Upper lobe of left lung (tissue), 6 donors: ENCODE data around the gene CELF5. TPM values are rescaled to one million over a fixed set of nuclear protein-coding genes. Genes with fewer than 3 reads are reported as not detected.
"Not testable (repeated sequence)": the region's sequence is repeated elsewhere in the genome, so short reads cannot be mapped to it uniquely, and the experiment has no call there.

ENCODE experiments used
- ATAC-seq, 2 donors: fragments of 200-7000 bp; cut with Tn5 transposase; one replicate each; pipeline ENCODE4 v1.9.1; 2022; ENCODE audit warnings: mild to moderate bottlenecking in 2 of 2, moderate library complexity in 2 of 2; ENCODE audit not compliant: low FRiP score in 2 of 2
- DNase-seq, 2 donors: peaks; one replicate each; pipeline ENCODE4 v3.0.0-alpha.2; 2019 to 2020
- H3K27ac ChIP-seq, 4 donors: fragments of 200-600 bp; sonication (generic); one replicate each; pipeline ENCODE4 v1.5.1; 2016 to 2019
- H3K27me3 ChIP-seq, 4 donors: fragments of 200-600 bp; sonication (generic); one replicate each; pipeline ENCODE4 v1.5.1; 2017 to 2019
- H3K36me3 ChIP-seq, 4 donors: fragments of 200-600 bp; sonication (generic); one replicate each; pipeline ENCODE4 v1.5.1; 2016 to 2019
- H3K4me1 ChIP-seq, 4 donors: fragments of 200-600 bp; sonication (generic); one replicate each; pipeline ENCODE4 v1.5.1; 2018 to 2019
- H3K4me3 ChIP-seq, 4 donors: fragments of 200-600 bp; sonication (generic); one replicate each; pipeline ENCODE4 v1.5.1; 2017 to 2019; ENCODE audit warnings: mild to moderate bottlenecking in 2 of 4, moderate library complexity in 1 of 4
- H3K9me3 ChIP-seq, 4 donors: fragments of 200-600 bp; sonication (generic); one replicate each; pipeline ENCODE4 v1.5.1; 2018 to 2019
- CTCF ChIP-seq, 6 experiments: fragments of 450-650 bp in 4 of 6; fragments of 200-600 bp in 2 of 6; sonication (generic) in 2 of 6; IDR thresholded peaks; one replicate each; pipeline ENCODE4 v1.5.1; 2016 to 2019; ENCODE audit warnings: antibody characterized with exemption in 6 of 6
- EP300 ChIP-seq, 4 donors: sonication (generic); formaldehyde crosslinking; IDR thresholded peaks; one replicate each; pipeline ENCODE4 v1.5.1; 2017; ENCODE audit warnings: antibody characterized with exemption in 4 of 4, control low read depth in 2 of 4
- POLR2A ChIP-seq, 4 donors: fragments of 450-650 bp; IDR thresholded peaks; one replicate each; pipeline ENCODE4 v1.5.1; 2016 to 2017; ENCODE audit warnings: antibody characterized with exemption in 4 of 4, mild to moderate bottlenecking in 2 of 4
- POLR2AphosphoS5 ChIP-seq, 2 donors: sonication (generic); formaldehyde crosslinking; IDR thresholded peaks; one replicate each; pipeline ENCODE4 v1.5.1; 2017; ENCODE audit warnings: antibody characterized with exemption in 2 of 2
- WGBS, 2 donors: methylation state at CpG; one replicate each; pipeline ENCODE4 v1.1.5; 2017 to 2018; 5-methylcytosine and 5-hydroxymethylcytosine counted together
- total RNA-seq, 6 donors: library from RNA; depleted of rRNA in 4 of 6; stranded (reverse); fragments of >200 nt in 4 of 6; gene quantifications; one replicate each; pipeline versions ENCODE4 v1.1.0 to v1.2.1, GENCODE V29; 2016 to 2021
- donor health status: DM: no; HTN: no; CAD: no; lungs with moderate emphysema.
- donor health status: DM: no; HTN: yes; CAD: no; lungs with severe emphysema.

CELF5 gene
- total RNA-seq, 6 donors from 2014 or later = 0.49 to 0.76 TPM; not detected in 4

- ATAC-seq (no peak), DNase-seq (no peak)
- H3K27me3 ChIP-seq = peaks cover 0 to 21% (median 7%) of the 10 kb centered on the region in 4 donors
These were observed 5.5 kb downstream of the CELF5 start for GRCh38 chr19:3229888-3230496.

GRCh38 chr19:3231288-3231687, 6.8 kb downstream of the CELF5 start:
- no peaks in the 10 kb centered on the region for H3K4me1 ChIP-seq
- no peak for ATAC-seq
- TF ChIP-seq POLR2AphosphoS5 (IDR thresholded peaks at IDR 0.05) (no peak), POLR2A (IDR thresholded peaks at IDR 0.05) (no peak), EP300 (IDR thresholded peaks at IDR 0.05) (no peak), CTCF (IDR thresholded peaks at IDR 0.05) (no peak)
- peaks cover 0 to 10% (median 3%) of the 10 kb centered on the region in 4 donors for H3K27me3 ChIP-seq
- H3K4me3 ChIP-seq = no peak overlapping the region
- no peaks in the 10 kb centered on the region for H3K9me3 ChIP-seq
- no peak overlapping the region for H3K27ac ChIP-seq
- DNase-seq = no peak
- H3K36me3 ChIP-seq = no peaks in the 10 kb centered on the region
- 92 to 100% methylated on average over 1 of the region's 1 CpG for WGBS, 2 donors

More at GRCh38 chr19:3229888-3230496, 5.5 kb downstream of the CELF5 start:
- H3K4me1 ChIP-seq = peaks cover 0 to 9% (median 0%) of the 10 kb centered on the region in 4 donors
- no peak overlapping the region for H3K27ac ChIP-seq
- no peak overlapping the region for H3K4me3 ChIP-seq
- no peaks in the 10 kb centered on the region for H3K9me3 ChIP-seq
- TF ChIP-seq CTCF (IDR thresholded peaks at IDR 0.05) = no peak
- no peak for TF ChIP-seq POLR2A (IDR thresholded peaks at IDR 0.05)
- TF ChIP-seq POLR2AphosphoS5 (IDR thresholded peaks at IDR 0.05) = no peak
- TF ChIP-seq EP300 (IDR thresholded peaks at IDR 0.05) = no peak
- H3K36me3 ChIP-seq = no peaks in the 10 kb centered on the region
- 77 to 91% methylated on average over 4 of the region's 4 CpGs for WGBS, 2 donors

- Histone ChIP-seq H3K4me3 (no peak overlapping the region), H3K36me3 (no peaks in the 10 kb centered on the region), H3K9me3 (no peaks in the 10 kb centered on the region), H3K27me3 (peaks cover 0 to 9% (median 2%) of the 10 kb centered on the region in 4 donors), H3K4me1 (no peaks in the 10 kb centered on the region), H3K27ac (no peak overlapping the region)
- no peak for ATAC-seq
- WGBS, 2 donors = 71 to 75% methylated on average over 4 of the region's 4 CpGs
- no peak for DNase-seq
- TF ChIP-seq CTCF (IDR thresholded peaks at IDR 0.05) (no peak), POLR2A (IDR thresholded peaks at IDR 0.05) (no peak), POLR2AphosphoS5 (IDR thresholded peaks at IDR 0.05) (no peak)
These were observed 8.7 kb downstream of the CELF5 start for GRCh38 chr19:3233116-3233515.

GRCh38 chr19:3233831-3234230, 9.4 kb downstream of the CELF5 start:
- WGBS, 2 donors = 64 to 91% methylated on average over 1 to 4 of the region's 4 CpGs
- Histone ChIP-seq H3K4me1 (no peaks in the 10 kb centered on the region), H3K4me3 (no peak overlapping the region), H3K9me3 (no peaks in the 10 kb centered on the region), H3K36me3 (no peaks in the 10 kb centered on the region), H3K27me3 (peaks cover 0 to 2% (median 0%) of the 10 kb centered on the region in 4 donors), H3K27ac (no peak overlapping the region)
- TF ChIP-seq CTCF (IDR thresholded peaks at IDR 0.05) (no peak), EP300 (IDR thresholded peaks at IDR 0.05) (no peak), POLR2A (IDR thresholded peaks at IDR 0.05) (no peak), POLR2AphosphoS5 (IDR thresholded peaks at IDR 0.05) (no peak)
- DNase-seq (no peak), ATAC-seq (no peak)

- Histone ChIP-seq H3K9me3 (no peaks in the 10 kb centered on the region), H3K4me3 (no peak overlapping the region), H3K27ac (no peak overlapping the region), H3K4me1 (no peaks in the 10 kb centered on the region), H3K36me3 (no peaks in the 10 kb centered on the region), H3K27me3 (no peaks in the 10 kb centered on the region)
- WGBS, 2 donors = 70 to 73% methylated on average over 9 of the region's 9 CpGs
- ATAC-seq (no peak), DNase-seq (no peak)
- TF ChIP-seq POLR2AphosphoS5 (IDR thresholded peaks at IDR 0.05) (no peak), EP300 (IDR thresholded peaks at IDR 0.05) (no peak), POLR2A (IDR thresholded peaks at IDR 0.05) (no peak), CTCF (IDR thresholded peaks at IDR 0.05) (no peak)
These were observed 10.3 kb downstream of the CELF5 start for GRCh38 chr19:3234800-3235199.

- not testable (repeated sequence) for H3K27me3 ChIP-seq, H3K4me1 ChIP-seq, H3K9me3 ChIP-seq, DNase-seq, H3K4me3 ChIP-seq, ATAC-seq, H3K36me3 ChIP-seq, H3K27ac ChIP-seq
- WGBS, 2 donors = 72 to 88% methylated on average over 2 of the region's 2 CpGs
These were observed 11.1 kb downstream of the CELF5 start for GRCh38 chr19:3235604-3236003.
